Measurements from ENCODE around the gene TMEM132C.

The TMEM132C gene

DNA sequence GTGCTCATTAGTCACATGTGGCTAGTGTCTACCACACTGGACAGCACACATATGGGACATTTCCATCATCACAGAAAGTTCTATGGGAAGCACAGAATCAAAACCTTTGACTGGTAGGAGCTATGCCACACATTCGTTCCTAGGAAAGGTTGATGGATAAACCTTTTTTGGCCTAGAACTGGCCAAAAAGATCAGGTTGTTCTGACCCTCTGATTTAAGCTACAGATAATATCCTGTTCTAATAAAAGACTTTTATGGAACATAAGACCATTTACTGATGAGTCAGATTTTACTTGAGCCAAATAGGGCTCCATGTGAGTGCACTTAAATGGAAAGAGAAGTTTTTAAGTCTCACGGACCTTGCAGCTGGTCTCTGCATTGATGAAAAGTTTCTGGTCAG lies 413.6 kb downstream of the TMEM132C start:
- DNase-seq = no peak

DNA sequence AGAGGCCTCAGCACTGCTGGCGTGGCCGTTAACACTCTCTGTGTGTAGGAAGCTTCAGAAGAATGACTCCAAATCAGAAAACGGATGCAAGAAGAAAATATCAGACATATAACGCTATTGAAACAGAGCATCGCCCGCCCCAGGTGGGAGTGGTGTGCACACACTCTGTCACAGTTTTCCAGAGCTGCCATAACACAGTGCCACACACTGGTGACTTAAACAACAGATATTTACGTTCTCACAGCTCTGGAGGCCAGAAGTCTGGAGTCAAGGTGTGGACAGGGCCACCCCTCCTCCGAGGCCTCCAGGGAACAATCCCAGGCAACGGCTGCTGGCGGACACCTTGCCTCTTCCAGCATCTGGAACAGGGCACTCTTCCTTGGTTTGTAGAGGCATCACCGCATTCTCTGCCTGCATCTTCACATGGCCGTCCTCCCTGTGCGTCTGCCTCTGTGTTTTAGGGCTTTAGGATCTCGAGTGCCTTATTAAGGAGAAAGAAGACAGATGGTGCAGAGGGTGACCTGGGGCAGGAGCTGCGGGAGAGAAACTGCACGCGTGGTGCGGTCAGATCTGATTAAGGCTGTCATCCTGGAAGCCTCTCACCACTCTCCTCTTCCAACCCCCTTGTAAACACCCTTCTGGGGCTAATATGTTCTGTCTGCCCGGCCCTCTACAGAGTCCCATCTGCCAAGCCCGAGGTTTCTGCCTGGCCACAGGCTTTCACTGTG lies 415.7 kb downstream of the TMEM132C start:
- DNase-seq = no peak

DNA sequence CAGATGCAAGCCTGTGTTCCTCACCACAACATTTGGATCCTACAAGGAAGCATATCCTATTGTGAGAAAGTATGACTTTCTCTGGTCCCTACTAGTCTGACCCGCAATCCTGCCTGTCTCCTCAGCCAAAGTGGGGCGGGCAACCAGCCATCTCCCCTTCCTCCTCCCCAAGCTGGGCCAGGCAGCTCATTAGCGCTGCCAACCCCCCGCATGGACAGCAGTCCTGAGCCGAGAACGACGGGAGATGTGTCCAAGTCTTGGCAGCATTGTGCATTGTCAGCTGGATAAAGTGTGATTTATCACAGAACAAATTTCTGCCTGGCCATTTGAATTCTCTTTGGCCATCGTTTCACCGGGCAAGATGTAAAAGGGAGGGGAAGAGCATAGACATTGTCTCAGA lies 417.4 kb downstream of the TMEM132C start:
- no peak for DNase-seq

DNA sequence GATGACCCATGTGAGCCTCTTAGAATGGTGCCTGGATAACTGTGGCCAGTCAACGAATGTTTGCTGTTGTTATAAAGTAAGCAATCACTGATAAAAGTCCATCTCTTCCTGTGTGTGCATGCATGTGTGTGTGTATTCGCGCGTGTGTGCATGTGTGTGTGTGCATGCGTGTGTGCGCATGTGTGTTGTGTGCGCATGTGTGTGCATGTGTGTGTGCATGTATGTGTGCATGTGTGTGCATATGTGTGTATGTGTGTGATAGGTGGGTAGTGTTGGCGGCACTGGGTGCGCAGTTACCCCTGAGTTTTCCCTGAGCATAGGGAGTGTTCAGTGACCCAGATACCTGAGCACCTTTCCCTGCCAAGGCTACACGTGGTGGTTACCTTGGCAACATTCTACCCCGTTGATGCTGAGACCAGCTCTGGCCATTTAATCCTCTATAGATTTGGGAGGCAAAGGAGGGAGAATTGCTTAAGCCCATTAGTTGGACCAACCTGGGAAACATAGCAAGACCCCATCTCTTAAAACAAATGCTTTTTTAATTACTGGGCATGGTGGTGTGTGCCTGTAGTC lies 419.0 kb downstream of the TMEM132C start:
- no peak for DNase-seq

DNA sequence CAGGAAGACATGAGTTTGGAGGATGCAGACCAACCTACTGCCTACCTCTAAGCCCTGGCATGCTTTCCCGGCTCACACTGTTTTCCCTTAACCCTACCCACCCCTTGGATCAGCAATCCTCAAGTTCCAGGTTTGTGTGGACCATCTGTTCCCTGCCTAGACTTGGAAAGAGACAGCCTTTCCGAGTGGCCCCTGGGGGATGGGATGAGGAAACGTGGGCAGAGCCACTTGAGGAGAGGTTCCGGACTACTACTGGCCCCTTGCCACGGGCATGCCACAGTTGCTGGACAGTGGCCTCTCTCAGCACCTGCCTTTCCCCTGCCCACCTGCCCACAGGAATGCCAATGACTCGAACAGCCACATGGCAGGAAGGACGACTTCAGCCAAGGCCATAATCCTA lies 420.9 kb downstream of the TMEM132C start:
- no peak for DNase-seq

DNA sequence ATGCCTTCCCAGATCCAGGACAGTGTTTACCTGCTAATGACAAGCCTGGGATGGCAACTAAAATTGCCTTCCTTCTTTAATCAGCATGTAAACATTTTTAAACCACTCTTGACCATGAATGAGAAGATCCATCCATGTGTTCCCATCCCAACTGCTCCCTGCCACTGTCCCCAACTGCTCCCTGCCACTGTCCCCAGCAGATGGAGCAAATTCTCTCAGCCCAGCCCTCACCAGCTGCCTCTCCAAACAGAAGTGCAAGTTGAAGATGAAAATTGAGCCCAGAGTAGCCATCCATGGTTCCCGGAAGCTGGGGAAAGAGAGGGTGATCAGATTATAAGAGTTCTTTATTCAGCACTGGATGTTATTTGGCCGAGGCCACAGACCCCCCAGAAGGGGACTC lies 423.7 kb downstream of the TMEM132C start:
- DNase-seq = no peak

DNA sequence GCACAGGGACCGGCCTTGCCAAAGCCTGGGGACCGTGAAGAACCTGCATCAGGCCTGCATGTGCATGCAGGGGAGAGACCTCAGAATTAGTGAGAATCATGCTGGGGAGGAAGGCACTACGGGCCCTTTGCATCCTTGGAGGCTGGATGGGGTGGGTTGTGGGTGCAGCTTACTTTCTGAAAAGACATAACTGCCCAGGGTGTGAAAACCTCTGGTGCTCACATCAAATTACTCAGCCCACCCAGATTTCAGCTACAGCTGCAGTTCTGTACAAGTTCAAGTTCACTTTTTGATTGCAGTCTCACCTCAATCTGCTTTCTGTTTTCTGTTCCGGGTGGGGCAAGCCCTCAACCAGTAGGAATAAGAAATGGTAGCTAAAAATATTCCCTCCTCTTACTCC lies 426.1 kb downstream of the TMEM132C start:
- DNase-seq = no peak

DNA sequence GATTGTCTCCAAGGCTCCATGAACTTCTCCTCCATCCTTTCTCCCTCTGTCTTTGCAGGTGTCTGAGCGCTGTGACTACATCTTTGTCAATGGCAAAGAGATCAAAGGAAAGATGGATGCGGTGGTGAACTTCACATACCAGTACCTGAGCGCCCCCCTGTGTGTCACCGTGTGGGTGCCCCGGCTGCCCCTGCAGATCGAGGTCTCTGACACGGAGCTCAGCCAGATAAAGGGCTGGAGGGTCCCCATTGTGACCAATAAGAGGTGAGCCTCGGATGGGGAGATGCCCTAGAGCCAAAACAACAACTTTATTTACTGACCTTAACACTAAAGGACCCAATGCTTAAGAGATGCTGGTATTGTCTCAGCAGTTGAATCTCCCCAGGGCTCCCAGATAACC lies 426.8 kb downstream of the TMEM132C start:
- DNase-seq = no peak

DNA sequence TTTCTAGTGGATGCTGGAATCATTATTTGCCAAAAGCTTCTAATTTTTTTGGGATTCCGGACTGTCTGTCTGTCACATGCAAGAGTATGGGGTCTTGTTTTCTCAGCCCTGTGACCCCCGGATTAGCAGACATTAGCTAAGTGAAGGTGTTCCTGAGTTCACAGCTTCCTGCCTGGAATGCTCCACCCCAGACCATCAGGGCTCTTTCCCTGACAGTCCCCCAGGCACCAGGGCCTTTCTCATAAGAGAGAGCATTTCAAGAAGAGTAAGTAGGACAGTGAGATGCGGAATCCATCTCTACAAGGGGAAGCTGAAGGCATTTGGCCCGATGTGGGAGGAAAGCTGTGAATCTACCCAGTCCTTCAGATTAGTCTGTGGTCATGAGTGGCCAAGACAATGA lies 427.5 kb downstream of the TMEM132C start:
- no peak for DNase-seq

DNA sequence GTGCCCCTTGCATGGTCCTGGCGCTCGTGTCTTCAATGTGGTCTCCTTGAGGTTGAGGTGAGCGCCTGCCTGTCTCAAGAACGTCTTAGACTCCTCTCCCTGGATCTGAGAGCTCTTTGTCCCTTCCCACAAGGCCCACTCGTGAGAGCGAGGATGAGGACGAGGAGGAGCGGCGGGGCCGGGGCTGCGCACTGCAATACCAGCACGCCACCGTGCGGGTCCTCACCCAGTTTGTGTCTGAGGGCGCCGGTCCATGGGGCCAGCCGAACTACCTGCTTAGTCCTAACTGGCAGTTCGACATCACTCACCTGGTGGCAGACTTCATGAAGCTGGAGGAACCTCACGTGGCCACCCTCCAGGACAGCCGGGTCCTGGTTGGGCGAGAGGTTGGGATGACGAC lies 428.7 kb downstream of the TMEM132C start:
- no peak for DNase-seq

DNA sequence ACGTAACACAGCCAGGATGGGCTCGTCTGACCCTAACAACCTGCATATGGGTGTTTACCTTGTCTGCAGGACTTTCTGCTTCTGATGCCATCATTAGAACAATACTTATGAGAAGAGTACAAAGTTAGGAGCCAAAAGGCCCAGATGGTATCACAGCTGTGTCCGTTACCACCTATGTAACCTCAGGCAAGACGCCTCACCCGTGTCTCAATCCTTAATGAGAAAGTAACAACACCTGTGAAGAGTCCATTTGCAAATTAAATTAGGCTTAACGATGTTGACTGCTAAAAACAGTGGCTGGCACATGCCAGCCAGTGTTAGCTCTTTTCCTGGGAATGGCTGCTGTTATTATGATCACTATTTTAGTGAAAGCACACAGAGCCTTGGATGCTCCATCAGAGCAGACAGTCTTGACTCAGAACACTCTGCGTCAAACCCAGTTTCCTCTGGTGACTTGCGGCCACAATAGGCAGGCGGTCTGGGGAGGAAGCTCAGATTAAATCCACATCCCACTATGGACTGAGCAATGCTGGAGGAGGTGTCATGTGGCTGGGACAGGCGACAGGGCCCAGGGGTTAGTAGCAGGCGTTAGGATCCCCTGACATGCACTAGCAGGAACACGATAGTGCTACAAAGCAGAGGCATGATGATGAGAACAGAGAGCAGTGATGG lies 431.5 kb downstream of the TMEM132C start:
- DNase-seq = no peak

DNA sequence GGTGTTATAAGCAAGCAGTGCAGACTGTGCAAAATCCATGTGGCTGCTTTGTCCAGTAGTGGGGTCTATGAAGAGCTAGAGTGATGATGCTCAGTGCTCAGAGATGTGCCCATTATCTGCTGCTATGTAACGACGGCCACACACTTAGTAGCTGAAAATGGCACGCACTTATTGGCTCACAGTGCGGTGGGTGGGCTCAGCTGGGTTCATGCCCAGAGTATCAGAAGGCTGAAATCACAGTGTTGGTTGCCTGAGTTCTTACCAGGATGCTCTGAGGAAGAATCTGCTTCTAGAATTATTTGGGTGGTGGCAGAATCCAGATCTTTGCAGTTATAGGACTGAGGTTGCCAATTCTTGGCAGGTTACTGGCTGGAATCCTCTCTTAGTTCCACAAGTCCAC lies 432.1 kb downstream of the TMEM132C start:
- DNase-seq = no peak

- no peak for DNase-seq
Observed at GRCh38 chr12:128702371-128702770, 435.4 kb downstream of the TMEM132C start.

DNA sequence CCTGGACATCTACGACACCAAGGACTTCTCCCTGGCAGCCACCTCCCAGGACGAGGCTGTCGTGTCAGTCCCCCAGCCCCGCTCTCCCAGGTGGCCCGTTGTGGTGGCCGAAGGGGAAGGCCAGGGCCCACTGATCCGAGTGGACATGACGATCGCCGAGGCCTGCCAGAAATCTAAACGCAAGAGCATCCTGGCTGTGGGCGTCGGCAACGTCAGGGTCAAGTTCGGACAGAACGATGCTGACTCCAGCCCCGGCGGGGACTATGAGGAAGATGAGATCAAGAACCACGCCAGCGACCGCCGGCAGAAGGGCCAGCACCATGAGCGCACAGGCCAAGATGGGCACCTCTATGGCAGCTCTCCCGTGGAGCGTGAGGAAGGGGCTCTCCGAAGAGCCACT lies 438.2 kb downstream of the TMEM132C start:
- no peak for DNase-seq

- DNase-seq = no peak
Observed at GRCh38 chr12:128707488-128707887, 440.5 kb downstream of the TMEM132C start.

DNA sequence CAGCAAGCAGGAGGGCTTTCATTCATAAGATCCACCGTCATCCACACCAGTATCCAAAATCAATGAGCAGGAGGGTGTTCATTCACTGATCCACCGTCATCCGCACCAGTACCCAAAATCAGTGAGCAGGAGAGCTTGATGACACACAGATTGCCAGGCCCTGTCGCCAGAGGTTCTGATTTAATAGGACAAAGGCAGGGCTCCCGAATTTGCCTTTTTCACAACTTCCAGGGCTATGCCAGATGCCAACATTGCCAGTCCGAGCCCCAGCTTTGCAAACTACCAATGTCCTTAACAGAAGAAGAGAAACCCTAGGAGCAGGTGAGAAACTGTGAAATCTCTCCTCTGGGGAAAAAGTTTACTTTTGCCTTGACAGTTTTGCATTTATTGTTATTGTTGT lies 441.8 kb downstream of the TMEM132C start:
- DNase-seq = no peak

DNA sequence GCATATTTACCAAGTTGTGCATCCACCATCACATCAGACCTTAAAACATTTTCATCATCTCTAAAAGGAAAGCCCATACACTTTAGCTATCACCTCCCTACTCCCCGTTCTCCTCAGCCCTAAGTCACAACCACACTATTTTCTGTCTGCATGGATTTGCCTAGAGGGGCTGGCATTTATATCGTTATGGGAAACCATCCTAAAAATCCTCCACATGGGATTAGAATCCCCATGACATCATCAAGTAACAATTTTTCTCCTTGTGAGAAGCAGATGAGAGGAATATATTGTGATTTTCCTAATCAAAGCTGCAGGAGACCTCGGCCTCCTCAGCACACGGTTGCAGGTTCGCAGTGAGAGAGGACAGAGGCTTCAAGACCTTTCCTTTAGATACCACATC lies 442.7 kb downstream of the TMEM132C start:
- no peak for DNase-seq

GRCh38 chr12:128711486-128711885 lies 444.5 kb downstream of the TMEM132C start:
- no peak for DNase-seq

GRCh38 chr12:128712622-128713021 lies 445.7 kb downstream of the TMEM132C start:
- DNase-seq = no peak

- no peak for DNase-seq
Observed at GRCh38 chr12:128715485-128715884, 448.5 kb downstream of the TMEM132C start.

- DNase-seq = no peak
Observed at GRCh38 chr12:128724468-128725046, 457.6 kb downstream of the TMEM132C start.

DNA sequence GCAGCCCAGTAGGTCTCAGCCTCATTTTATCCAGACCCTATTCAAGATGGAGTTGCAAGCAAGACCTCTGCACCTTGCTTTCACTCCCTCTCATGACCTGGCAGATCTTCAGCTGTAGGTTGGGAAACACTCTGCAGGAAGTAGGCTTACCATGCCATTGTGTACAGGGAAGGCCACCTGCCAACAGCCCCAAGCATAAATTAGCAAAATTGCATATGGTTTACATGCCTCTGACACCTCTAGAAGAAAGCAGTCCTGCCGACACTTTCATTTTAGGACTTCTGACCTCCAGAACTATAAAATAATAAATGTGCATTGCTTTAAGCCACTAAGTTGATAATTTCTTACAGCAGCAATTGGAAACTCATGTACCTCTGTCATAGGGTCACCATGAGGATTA lies 459.9 kb downstream of the TMEM132C start:
- DNase-seq = no peak

GRCh38 chr12:128727461-128727860 lies 460.5 kb downstream of the TMEM132C start:
- DNase-seq = no peak

DNA sequence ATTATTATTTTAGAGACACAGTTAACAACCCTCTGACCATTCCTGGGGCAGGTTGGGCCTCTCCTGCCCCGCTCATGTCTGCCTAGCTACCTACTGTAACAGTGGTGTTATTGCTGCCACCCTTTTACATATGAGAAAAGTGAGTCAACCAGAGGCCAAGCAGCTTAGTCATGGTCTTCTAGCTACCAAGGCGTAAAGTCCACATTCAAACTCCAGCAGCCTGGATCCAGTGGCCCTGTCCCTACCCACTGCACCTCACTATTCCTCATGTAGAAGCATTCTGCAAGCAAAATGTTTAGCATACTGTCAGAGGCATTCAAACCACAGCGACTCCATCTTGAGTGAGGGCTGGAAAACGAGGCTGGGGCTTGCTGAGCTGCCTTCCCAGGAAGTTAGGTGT lies 461.0 kb downstream of the TMEM132C start:
- no peak for DNase-seq

All from activated CD4-positive, alpha-beta T cell treated with anti-CD3 and anti-CD28 coated beads, Interleukin-2, amount 50 U/mL, for 48 hours (primary cell).